K562 (cell line): ENCODE data around the gene ZDHHC14. TPM values are rescaled to one million over a fixed set of nuclear protein-coding genes. Genes with fewer than 3 reads are reported as not detected.

Experiments used
- CBX5 ChIP-seq: IDR thresholded peaks from 2 replicates; pipeline ENCODE4 v1.6.1; 2014; ENCODE audit warnings: low read depth, borderline replicate concordance
- ELF1 ChIP-seq: fragments of 200-800 bp; sonication (Bioruptor generic); IDR thresholded peaks from 2 replicates; pipeline ENCODE4 v1.6.1; 2016; ENCODE audit warnings: missing genetic modification characterization, missing compliant biosample characterization
- JUNB ChIP-seq: fragments of 450-650 bp; formaldehyde crosslinking; conservative IDR thresholded peaks from 2 replicates; pipeline ENCODE4 v1.4.0; 2020; ENCODE audit warnings: mild to moderate bottlenecking
- JUND ChIP-seq, 2 experiments: IDR thresholded peaks; 2 replicates in 1 of 2; 3 replicates in 1 of 2; pipeline ENCODE4 v1.6.1; 2011; ENCODE audit warnings: borderline replicate concordance in 2 of 2, low read depth in 2 of 2, low read length in 2 of 2, improper control_type of control experiment in 1 of 2, missing biosample characterization in 1 of 2, missing genetic modification characterization in 1 of 2, missing genetic modification reagents in 1 of 2
- PHF20 ChIP-seq: fragments of 450-650 bp; IDR thresholded peaks from 2 replicates; pipeline ENCODE4 v1.6.1; 2018; ENCODE audit not compliant: partially characterized antibody
- PYGO2 ChIP-seq: fragments of 450-650 bp; IDR thresholded peaks from 2 replicates; pipeline ENCODE4 v1.6.1; 2016; ENCODE audit warnings: mild to moderate bottlenecking, missing genetic modification characterization, moderate library complexity, missing compliant biosample characterization
- RAD21 ChIP-seq, 2 experiments: fragments of 250-450 bp in 1 of 2; fragments of 450-650 bp in 1 of 2; sonication (Bioruptor Pico) in 1 of 2; formaldehyde crosslinking in 1 of 2; IDR thresholded peaks in 1 of 2; conservative IDR thresholded peaks in 1 of 2; 2 replicates each; pipeline versions ENCODE4 v1.4.0 to v1.8.0; 2020 to 2022; ENCODE audit warnings: mild to moderate bottlenecking in 2 of 2, moderate library complexity in 1 of 2
- RBBP5 ChIP-seq: fragments of 200-600 bp; sonication (generic); IDR thresholded peaks from 2 replicates; pipeline ENCODE4 v1.6.1; 2012; ENCODE audit warnings: borderline replicate concordance, mild to moderate bottlenecking, low read length, control low read depth, inconsistent platforms; ENCODE audit not compliant: insufficient read depth, poor library complexity, severe bottlenecking
- SNRNP70 ChIP-seq: fragments of 200-400 bp; formaldehyde crosslinking; optimal IDR thresholded peaks from 2 replicates; pipeline ENCODE3; 2017; ENCODE audit warnings: low read depth, low read length
- TRIM24 ChIP-seq, 2 experiments: fragments of 450-650 bp; IDR thresholded peaks; 2 replicates each; pipeline ENCODE4 v1.6.1; 2016
- ZBTB8A ChIP-seq: fragments of 450-650 bp; IDR thresholded peaks from 2 replicates; pipeline ENCODE4 v1.6.1; 2018; ENCODE audit warnings: mild to moderate bottlenecking, moderate library complexity; ENCODE audit not compliant: partially characterized antibody
- polyA plus RNA-seq, 8 experiments: library from polyadenylated mRNA; depleted of rRNA in 4 of 8; stranded (reverse) in 5 of 8; unstranded in 3 of 8; fragments of >200 nt; fragmentation: Nextera tagmentation in 2 of 8; fragmentation: Illumina TruSeq in 1 of 8; extraction: Ambion mirVana in 2 of 8; extraction: Trizol in 1 of 8; gene quantifications; 2 replicates each; pipeline versions ENCODE4 v1.2.1 to v1.2.3, GENCODE V29; 2011 to 2014; ENCODE audit warnings: inconsistent platforms in 1 of 8, missing spikeins in 1 of 8
- total RNA-seq, 7 experiments: library from RNA; depleted of rRNA in 6 of 7; stranded (reverse); fragments of >200 nt in 6 of 7; fragmentation: Illumina TruSeq in 2 of 7; extraction: Trizol in 2 of 7; gene quantifications; 2 replicates each; pipeline versions ENCODE4 v1.2.1 to v1.2.3, GENCODE V29; 2011 to 2021; ENCODE audit warnings: low replicate concordance in 1 of 7
- TF ChIP-seq, protein P1 (sequence below): fragments of 450-650 bp; IDR thresholded peaks from 2 replicates; pipeline ENCODE4 v1.6.1; 2018; ENCODE audit not compliant: partially characterized antibody
- TF ChIP-seq, protein P2 (sequence below): fragments of 450-650 bp; formaldehyde crosslinking; IDR thresholded peaks from 2 replicates; pipeline ENCODE4 v1.4.0; 2022; ENCODE audit warnings: missing genetic modification characterization
- TF ChIP-seq, protein P3 (sequence below), 2 experiments: IDR thresholded peaks; 2 replicates each; pipeline ENCODE4 v1.6.1; 2011; ENCODE audit warnings: borderline replicate concordance in 1 of 2, control low read depth in 1 of 2, low read depth in 1 of 2, low read length in 1 of 2, mild to moderate bottlenecking in 1 of 2, mixed read lengths in 1 of 2, moderate library complexity in 1 of 2; ENCODE audit not compliant: insufficient read depth in 1 of 2, insufficient read length in 1 of 2, poor library complexity in 1 of 2, severe bottlenecking in 1 of 2; ENCODE audit errors: extremely low read depth in 1 of 2
- TF ChIP-seq, protein P4 (sequence below), 3 experiments: fragments of 200-800 bp in 1 of 3; fragments of 250-450 bp in 1 of 3; fragments of 450-650 bp in 1 of 3; sonication (Bioruptor Pico) in 1 of 3; sonication (Bioruptor generic) in 1 of 3; formaldehyde crosslinking in 1 of 3; IDR thresholded peaks; 2 replicates each; pipeline versions ENCODE4 v1.6.1 to v1.8.0; 2016 to 2022; ENCODE audit warnings: mild to moderate bottlenecking in 2 of 3, missing genetic modification characterization in 2 of 3, missing compliant biosample characterization in 1 of 3, moderate library complexity in 1 of 3

ZDHHC14 gene
- total and polyA plus RNA-seq, 9 of the 15 experiments (the other 6 are each of a cell fraction or from before 2014, with no cell fraction given): 0.92 to 23.1 (median 13.8) TPM

DNA sequence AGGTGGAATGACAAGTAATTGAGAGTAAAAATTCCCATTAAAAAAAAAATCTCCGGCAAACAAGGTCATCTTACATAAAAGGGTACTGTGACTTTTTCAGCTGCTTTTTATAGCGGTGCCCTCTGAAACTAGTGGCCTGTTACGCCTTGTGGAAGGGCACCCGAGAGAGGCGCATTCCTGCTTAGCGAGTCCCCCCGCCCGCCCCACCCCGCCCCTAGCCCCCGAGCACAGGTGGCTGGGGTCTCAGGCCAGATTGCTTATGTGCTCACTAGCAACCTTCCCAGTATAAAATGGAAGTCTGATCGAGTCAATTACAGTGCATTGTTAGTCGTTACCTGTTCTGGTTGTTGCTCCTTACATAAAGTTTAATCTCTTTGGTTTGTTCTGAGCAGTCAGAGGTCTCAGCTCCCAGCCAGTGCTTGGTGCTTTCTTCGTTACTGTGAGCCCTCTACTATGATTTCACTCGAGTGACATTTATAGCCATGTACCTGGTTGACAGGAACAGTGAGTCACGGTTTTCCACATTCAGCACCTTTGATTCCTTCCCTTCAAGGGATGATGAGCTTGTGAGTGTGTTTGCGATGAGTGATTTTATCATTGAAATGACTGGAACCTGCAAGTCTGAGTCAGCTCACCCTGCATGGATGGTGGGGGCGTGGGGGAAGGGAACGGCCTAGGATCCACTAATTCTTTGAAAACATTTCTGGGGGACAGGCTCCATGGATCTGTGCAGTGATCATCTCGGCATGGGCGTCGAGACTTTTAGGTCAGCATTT, 47.6 kb downstream of the ZDHHC14 start (continued):
- TF ChIP-seq, protein P1, sequence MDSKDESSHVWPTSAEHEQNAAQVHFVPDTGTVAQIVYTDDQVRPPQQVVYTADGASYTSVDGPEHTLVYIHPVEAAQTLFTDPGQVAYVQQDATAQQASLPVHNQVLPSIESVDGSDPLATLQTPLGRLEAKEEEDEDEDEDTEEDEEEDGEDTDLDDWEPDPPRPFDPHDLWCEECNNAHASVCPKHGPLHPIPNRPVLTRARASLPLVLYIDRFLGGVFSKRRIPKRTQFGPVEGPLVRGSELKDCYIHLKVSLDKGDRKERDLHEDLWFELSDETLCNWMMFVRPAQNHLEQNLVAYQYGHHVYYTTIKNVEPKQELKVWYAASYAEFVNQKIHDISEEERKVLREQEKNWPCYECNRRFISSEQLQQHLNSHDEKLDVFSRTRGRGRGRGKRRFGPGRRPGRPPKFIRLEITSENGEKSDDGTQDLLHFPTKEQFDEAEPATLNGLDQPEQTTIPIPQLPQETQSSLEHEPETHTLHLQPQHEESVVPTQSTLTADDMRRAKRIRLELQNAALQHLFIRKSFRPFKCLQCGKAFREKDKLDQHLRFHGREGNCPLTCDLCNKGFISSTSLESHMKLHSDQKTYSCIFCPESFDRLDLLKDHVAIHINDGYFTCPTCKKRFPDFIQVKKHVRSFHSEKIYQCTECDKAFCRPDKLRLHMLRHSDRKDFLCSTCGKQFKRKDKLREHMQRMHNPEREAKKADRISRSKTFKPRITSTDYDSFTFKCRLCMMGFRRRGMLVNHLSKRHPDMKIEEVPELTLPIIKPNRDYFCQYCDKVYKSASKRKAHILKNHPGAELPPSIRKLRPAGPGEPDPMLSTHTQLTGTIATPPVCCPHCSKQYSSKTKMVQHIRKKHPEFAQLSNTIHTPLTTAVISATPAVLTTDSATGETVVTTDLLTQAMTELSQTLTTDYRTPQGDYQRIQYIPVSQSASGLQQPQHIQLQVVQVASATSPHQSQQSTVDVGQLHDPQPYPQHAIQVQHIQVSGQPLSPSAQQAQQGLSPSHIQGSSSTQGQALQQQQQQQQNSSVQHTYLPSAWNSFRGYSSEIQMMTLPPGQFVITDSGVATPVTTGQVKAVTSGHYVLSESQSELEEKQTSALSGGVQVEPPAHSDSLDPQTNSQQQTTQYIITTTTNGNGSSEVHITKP: no peak
- TF ChIP-seq JUNB: no peak
- no peak; a peak in 1 of 4 replicates for TF ChIP-seq RAD21 (CRISPR knock-in tag; conservative IDR thresholded peaks at IDR 0.05 in 1 of 2, IDR thresholded peaks at IDR 0.05 in 1 of 2)
- no peak for TF ChIP-seq SNRNP70
- no peak for TF ChIP-seq PHF20
- TF ChIP-seq RBBP5: no peak
- TF ChIP-seq CBX5: no peak
- no peak for TF ChIP-seq ELF1 (tag)
- TF ChIP-seq ZBTB8A: no peak
- peak; percentile 90 for TF ChIP-seq JUND (IDR thresholded peaks at IDR 0.05; ENCODE audit: borderline replicate concordance, low read depth, low read length)
- peak; percentile 87; the same call in 1 of the 3 replicates for TF ChIP-seq JUND (tag; IDR thresholded peaks at IDR 0.05; ENCODE audit: borderline replicate concordance, low read depth, low read length)
- peak; percentile 22 to 25; a peak in 2 of 4 replicates for TF ChIP-seq TRIM24 (IDR thresholded peaks at IDR 0.05)
- TF ChIP-seq, protein P2, sequence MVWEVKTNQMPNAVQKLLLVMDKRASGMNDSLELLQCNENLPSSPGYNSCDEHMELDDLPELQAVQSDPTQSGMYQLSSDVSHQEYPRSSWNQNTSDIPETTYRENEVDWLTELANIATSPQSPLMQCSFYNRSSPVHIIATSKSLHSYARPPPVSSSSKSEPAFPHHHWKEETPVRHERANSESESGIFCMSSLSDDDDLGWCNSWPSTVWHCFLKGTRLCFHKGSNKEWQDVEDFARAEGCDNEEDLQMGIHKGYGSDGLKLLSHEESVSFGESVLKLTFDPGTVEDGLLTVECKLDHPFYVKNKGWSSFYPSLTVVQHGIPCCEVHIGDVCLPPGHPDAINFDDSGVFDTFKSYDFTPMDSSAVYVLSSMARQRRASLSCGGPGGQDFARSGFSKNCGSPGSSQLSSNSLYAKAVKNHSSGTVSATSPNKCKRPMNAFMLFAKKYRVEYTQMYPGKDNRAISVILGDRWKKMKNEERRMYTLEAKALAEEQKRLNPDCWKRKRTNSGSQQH (CRISPR knock-in tag): no peak
- TF ChIP-seq, protein P3, sequence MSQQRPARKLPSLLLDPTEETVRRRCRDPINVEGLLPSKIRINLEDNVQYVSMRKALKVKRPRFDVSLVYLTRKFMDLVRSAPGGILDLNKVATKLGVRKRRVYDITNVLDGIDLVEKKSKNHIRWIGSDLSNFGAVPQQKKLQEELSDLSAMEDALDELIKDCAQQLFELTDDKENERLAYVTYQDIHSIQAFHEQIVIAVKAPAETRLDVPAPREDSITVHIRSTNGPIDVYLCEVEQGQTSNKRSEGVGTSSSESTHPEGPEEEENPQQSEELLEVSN (IDR thresholded peaks at IDR 0.05; ENCODE audit: borderline replicate concordance in 1 of 2, extremely low read depth in 1 of 2, insufficient read depth in 1 of 2, insufficient read length in 1 of 2, low read depth in 1 of 2, low read length in 1 of 2, poor library complexity in 1 of 2, severe bottlenecking in 1 of 2): no peak
- no peak for TF ChIP-seq PYGO2
- TF ChIP-seq, protein P4, sequence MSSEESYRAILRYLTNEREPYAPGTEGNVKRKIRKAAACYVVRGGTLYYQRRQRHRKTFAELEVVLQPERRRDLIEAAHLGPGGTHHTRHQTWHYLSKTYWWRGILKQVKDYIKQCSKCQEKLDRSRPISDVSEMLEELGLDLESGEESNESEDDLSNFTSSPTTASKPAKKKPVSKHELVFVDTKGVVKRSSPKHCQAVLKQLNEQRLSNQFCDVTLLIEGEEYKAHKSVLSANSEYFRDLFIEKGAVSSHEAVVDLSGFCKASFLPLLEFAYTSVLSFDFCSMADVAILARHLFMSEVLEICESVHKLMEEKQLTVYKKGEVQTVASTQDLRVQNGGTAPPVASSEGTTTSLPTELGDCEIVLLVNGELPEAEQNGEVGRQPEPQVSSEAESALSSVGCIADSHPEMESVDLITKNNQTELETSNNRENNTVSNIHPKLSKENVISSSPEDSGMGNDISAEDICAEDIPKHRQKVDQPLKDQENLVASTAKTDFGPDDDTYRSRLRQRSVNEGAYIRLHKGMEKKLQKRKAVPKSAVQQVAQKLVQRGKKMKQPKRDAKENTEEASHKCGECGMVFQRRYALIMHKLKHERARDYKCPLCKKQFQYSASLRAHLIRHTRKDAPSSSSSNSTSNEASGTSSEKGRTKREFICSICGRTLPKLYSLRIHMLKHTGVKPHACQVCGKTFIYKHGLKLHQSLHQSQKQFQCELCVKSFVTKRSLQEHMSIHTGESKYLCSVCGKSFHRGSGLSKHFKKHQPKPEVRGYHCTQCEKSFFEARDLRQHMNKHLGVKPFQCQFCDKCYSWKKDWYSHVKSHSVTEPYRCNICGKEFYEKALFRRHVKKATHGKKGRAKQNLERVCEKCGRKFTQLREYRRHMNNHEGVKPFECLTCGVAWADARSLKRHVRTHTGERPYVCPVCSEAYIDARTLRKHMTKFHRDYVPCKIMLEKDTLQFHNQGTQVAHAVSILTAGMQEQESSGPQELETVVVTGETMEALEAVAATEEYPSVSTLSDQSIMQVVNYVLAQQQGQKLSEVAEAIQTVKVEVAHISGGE (CRISPR knock-in tag; IDR thresholded peaks at IDR 0.05): no peak
